Astrocyte of the hippocampus (primary cell): ENCODE results near the gene BBLN.
"Not testable (repeated sequence)": the region's sequence is repeated elsewhere in the genome, so short reads cannot be mapped to it uniquely, and the experiment has no call there.

Source experiments
- DNase-seq: peaks from one replicate; pipeline ENCODE4 v3.0.0; 2011; ENCODE audit warnings: low read depth, low spot score

The BBLN gene

GRCh38 chr9:128124451-128124850 is 35.6 kb upstream of the BBLN start:
- no peak for DNase-seq

GRCh38 chr9:128124873-128125579 is 35.0 kb upstream of the BBLN start:
- peak; percentile 62 for DNase-seq

GRCh38 chr9:128125580-128126354 is 34.3 kb upstream of the BBLN start:
- no peak for DNase-seq

- DNase-seq, result peak; percentile 95
Observed at GRCh38 chr9:128127568-128127989, 32.5 kb upstream of the BBLN start, which contains the start of gene PTGES2. Gene PTGES2, minus strand, starts transcription at chr9:128127729. Its CDS starts 12 bp downstream, at chr9:128127717.

GRCh38 chr9:128127990-128128835 is 31.9 kb upstream of the BBLN start:
- DNase-seq, result peak; percentile 95

- DNase-seq, result no peak
Observed at GRCh38 chr9:128128836-128129590, 31.1 kb upstream of the BBLN start.

- not testable (repeated sequence) for DNase-seq
Observed at GRCh38 chr9:128129976-128130590, 30.0 kb upstream of the BBLN start.

GRCh38 chr9:128130651-128131050 is 29.4 kb upstream of the BBLN start:
- DNase-seq, result not testable (repeated sequence)

GRCh38 chr9:128131346-128131745 is 28.7 kb upstream of the BBLN start:
- DNase-seq, result not testable (repeated sequence)

GRCh38 chr9:128132139-128132538 is 27.9 kb upstream of the BBLN start:
- DNase-seq, result not testable (repeated sequence)

GRCh38 chr9:128135561-128135960 is 24.5 kb upstream of the BBLN start:
- not testable (repeated sequence) for DNase-seq

- DNase-seq, result peak; percentile 87
Observed at GRCh38 chr9:128136816-128137793, 23.0 kb upstream of the BBLN start.

- no peak for DNase-seq
Observed at GRCh38 chr9:128138001-128138400, 22.1 kb upstream of the BBLN start.

- DNase-seq, result no peak
Observed at GRCh38 chr9:128139621-128140020, 20.4 kb upstream of the BBLN start.

- DNase-seq, result no peak
Observed at GRCh38 chr9:128141604-128142003, 18.5 kb upstream of the BBLN start.

GRCh38 chr9:128142061-128142460 is 18.0 kb upstream of the BBLN start:
- DNase-seq, result no peak

GRCh38 chr9:128142596-128142995 is 17.5 kb upstream of the BBLN start:
- DNase-seq, result no peak

- DNase-seq, result no peak
Observed at GRCh38 chr9:128143525-128144238, 16.4 kb upstream of the BBLN start.
